Ovary (tissue), 3 donors: ENCODE measurements around the gene BAG3.

ENCODE experiments used
- EP300 ChIP-seq: sonication (generic); formaldehyde crosslinking; IDR thresholded peaks from one replicate; pipeline ENCODE4 v1.6.1; 2017; ENCODE audit warnings: antibody characterized with exemption
- TF ChIP-seq, protein P1 (sequence below), 3 donors: fragments of 450-650 bp in 2 of 3; fragments of 200-600 bp in 1 of 3; IDR thresholded peaks; one replicate each; pipeline versions ENCODE4 v1.5.1 to v1.8.0; 2016 to 2022; ENCODE audit warnings: antibody characterized with exemption in 3 of 3, mild to moderate bottlenecking in 1 of 3
- donor health status: DM: no; HTN: no; CAD: no.

DNA sequence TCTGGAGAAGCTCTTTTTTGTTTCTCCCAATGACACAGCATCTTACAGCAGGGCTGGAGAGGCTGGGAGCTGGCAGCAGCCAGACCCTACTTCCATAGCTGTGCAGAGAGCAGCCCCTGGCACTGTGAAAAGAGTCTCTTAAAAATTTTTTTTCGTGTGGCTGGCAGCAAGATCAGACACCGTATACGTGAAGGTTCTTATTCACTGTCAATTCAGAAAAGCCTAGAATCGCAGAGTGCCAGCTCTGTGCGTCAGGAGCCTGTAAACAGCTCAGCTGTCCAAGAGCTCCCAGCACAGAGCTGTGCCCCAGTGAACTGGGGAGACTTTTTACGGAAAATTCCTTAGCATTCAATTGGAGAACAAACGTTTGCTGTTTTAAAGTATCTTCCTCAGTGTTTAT, 6.5 kb downstream of the BAG3 start:
- TF ChIP-seq, protein P1, sequence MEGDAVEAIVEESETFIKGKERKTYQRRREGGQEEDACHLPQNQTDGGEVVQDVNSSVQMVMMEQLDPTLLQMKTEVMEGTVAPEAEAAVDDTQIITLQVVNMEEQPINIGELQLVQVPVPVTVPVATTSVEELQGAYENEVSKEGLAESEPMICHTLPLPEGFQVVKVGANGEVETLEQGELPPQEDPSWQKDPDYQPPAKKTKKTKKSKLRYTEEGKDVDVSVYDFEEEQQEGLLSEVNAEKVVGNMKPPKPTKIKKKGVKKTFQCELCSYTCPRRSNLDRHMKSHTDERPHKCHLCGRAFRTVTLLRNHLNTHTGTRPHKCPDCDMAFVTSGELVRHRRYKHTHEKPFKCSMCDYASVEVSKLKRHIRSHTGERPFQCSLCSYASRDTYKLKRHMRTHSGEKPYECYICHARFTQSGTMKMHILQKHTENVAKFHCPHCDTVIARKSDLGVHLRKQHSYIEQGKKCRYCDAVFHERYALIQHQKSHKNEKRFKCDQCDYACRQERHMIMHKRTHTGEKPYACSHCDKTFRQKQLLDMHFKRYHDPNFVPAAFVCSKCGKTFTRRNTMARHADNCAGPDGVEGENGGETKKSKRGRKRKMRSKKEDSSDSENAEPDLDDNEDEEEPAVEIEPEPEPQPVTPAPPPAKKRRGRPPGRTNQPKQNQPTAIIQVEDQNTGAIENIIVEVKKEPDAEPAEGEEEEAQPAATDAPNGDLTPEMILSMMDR (IDR thresholded peaks at IDR 0.05): no peak
- TF ChIP-seq EP300: no peak
